ENCODE measurements around the gene MICOS13.
A peak's percentile ranks its signal among the peaks of the same experiment; 100 is the strongest.
"Not testable (repeated sequence)": the region's sequence is repeated elsewhere in the genome, so short reads cannot be mapped to it uniquely, and the experiment has no call there.

The MICOS13 gene

GRCh38 chr19:5698635-5699422 lies 18.5 kb upstream of the MICOS13 start:
- DNase-seq, result no peak

- DNase-seq, result no peak
These were observed 17.7 kb upstream of the MICOS13 start for GRCh38 chr19:5697890-5698634.

- no peak for DNase-seq
These were observed 16.9 kb upstream of the MICOS13 start for GRCh38 chr19:5697022-5697889.

GRCh38 chr19:5696196-5697021 lies 16.1 kb upstream of the MICOS13 start:
- no peak for DNase-seq

GRCh38 chr19:5695649-5696195 lies 15.4 kb upstream of the MICOS13 start:
- DNase-seq, result no peak

- DNase-seq, result no peak
These were observed 14.8 kb upstream of the MICOS13 start for GRCh38 chr19:5694956-5695648.

GRCh38 chr19:5694167-5694955 lies 14.0 kb upstream of the MICOS13 start:
- no peak for DNase-seq

- DNase-seq, result no peak
These were observed 13.2 kb upstream of the MICOS13 start for GRCh38 chr19:5693195-5694166.

GRCh38 chr19:5692723-5693194 lies 12.4 kb upstream of the MICOS13 start:
- no peak for DNase-seq

- no peak for DNase-seq
These were observed 11.8 kb upstream of the MICOS13 start for GRCh38 chr19:5691822-5692722.

- peak; percentile 48 for DNase-seq
These were observed 10.9 kb upstream of the MICOS13 start for GRCh38 chr19:5690955-5691821.

GRCh38 chr19:5690125-5690954 lies 10.0 kb upstream of the MICOS13 start, which contains the start of gene RPL36:
Gene RPL36, plus strand, starts transcription at chr19:5690295. Its CDS starts 213 bp downstream, at chr19:5690508.
- peak; percentile 98 for DNase-seq

GRCh38 chr19:5688262-5688881 lies 8.1 kb upstream of the MICOS13 start:
- not testable (repeated sequence) for DNase-seq

GRCh38 chr19:5687360-5688198 lies 7.3 kb upstream of the MICOS13 start:
- no peak for DNase-seq

Measured in CD4-positive, alpha-beta T cell treated with Interleukin-21 for 1 hour (primary cell).